ENCODE measurements around the gene NRG4.
"Not testable (repeated sequence)": the region's sequence is repeated elsewhere in the genome, so short reads cannot be mapped to it uniquely, and the experiment has no call there.

The NRG4 gene

GRCh38 chr15:76057332-76058000, 45.2 kb upstream of the NRG4 start:
- no peak overlapping the region for H3K4me3 ChIP-seq (ENCODE audit: low read depth, low read length)
- peak; percentile 35 for DNase-seq (ENCODE audit: low read depth, low spot score)
- peak; percentile 80 for TF ChIP-seq CTCF (IDR thresholded peaks at IDR 0.05; ENCODE audit: low read depth, low read length)
- in situ Hi-C loops (cut with HindIII; ENCODE audit: low sequenced_read_pairs) = no loop called here

- no peak for DNase-seq (ENCODE audit: low read depth, low spot score)
- in situ Hi-C loops (cut with HindIII; ENCODE audit: low sequenced_read_pairs) = no loop called here
- no peak overlapping the region for H3K4me3 ChIP-seq (ENCODE audit: low read depth, low read length)
- TF ChIP-seq CTCF (IDR thresholded peaks at IDR 0.05; ENCODE audit: low read depth, low read length) = no peak
Measured at GRCh38 chr15:76056931-76057330, 44.7 kb upstream of the NRG4 start.

- in situ Hi-C loops (cut with HindIII; ENCODE audit: low sequenced_read_pairs); H3K4me3 ChIP-seq (ENCODE audit: low read depth, low read length); DNase-seq (ENCODE audit: low read depth, low spot score): not testable (repeated sequence)
Measured at GRCh38 chr15:76054201-76054600, 42.0 kb upstream of the NRG4 start.

GRCh38 chr15:76038512-76038911, 26.3 kb upstream of the NRG4 start:
- H3K4me3 ChIP-seq (ENCODE audit: low read depth, low read length) = no peak overlapping the region
- TF ChIP-seq CTCF (IDR thresholded peaks at IDR 0.05; ENCODE audit: low read depth, low read length) = no peak
- in situ Hi-C loops (cut with HindIII; ENCODE audit: low sequenced_read_pairs) = no loop called here
- DNase-seq (ENCODE audit: low read depth, low spot score) = no peak

- no peak for TF ChIP-seq CTCF (IDR thresholded peaks at IDR 0.05; ENCODE audit: low read depth, low read length)
- in situ Hi-C loops (cut with HindIII; ENCODE audit: low sequenced_read_pairs) = no loop called here
- H3K4me3 ChIP-seq (ENCODE audit: low read depth, low read length) = no peak overlapping the region
- no peak for DNase-seq (ENCODE audit: low read depth, low spot score)
Measured at GRCh38 chr15:76035593-76035992, 23.4 kb upstream of the NRG4 start.

GRCh38 chr15:76034111-76034510, 21.9 kb upstream of the NRG4 start:
- in situ Hi-C loops (cut with HindIII; ENCODE audit: low sequenced_read_pairs) = no loop called here
- no peak overlapping the region for H3K4me3 ChIP-seq (ENCODE audit: low read depth, low read length)
- no peak for DNase-seq (ENCODE audit: low read depth, low spot score)
- TF ChIP-seq CTCF (IDR thresholded peaks at IDR 0.05; ENCODE audit: low read depth, low read length) = no peak

- DNase-seq (ENCODE audit: low read depth, low spot score) = no peak
- in situ Hi-C loops (cut with HindIII; ENCODE audit: low sequenced_read_pairs) = no loop called here
Measured at GRCh38 chr15:76033438-76033837, 21.2 kb upstream of the NRG4 start.

More at GRCh38 chr15:76033438-76033837, 21.2 kb upstream of the NRG4 start:
- no peak overlapping the region for H3K4me3 ChIP-seq (ENCODE audit: low read depth, low read length)
- no peak for TF ChIP-seq CTCF (IDR thresholded peaks at IDR 0.05; ENCODE audit: low read depth, low read length)

Measured in astrocyte of the spinal cord (primary cell).